Suppressor macrophage (primary cell): Measurements from ENCODE around the gene METTL25B.

Experiments
- DNase-seq, 4 experiments: peaks; one replicate each; pipeline ENCODE4 v3.0.0-alpha.2; 2020 to 2022
- total RNA-seq, 17 experiments: gene quantifications; one replicate each; lab custom pipeline; 2026; ENCODE audit warnings: mixed read lengths in 6 of 17, inconsistent platforms in 3 of 17; lab: John Stamatoyannopoulos, UW

The METTL25B gene
- total RNA-seq = 3.1 to 16.4 (median 7.4) reads per million in 17 experiments

GRCh38 chr1:156727926-156728598 lies at the start of gene METTL25B:
Gene METTL25B (plus strand): TSS chr1:156728469. CDS start chr1:156729105, 636 bp downstream.
- DNase-seq = peak; percentile 84 to 92 (median 87)

- no peak for DNase-seq
Measured at GRCh38 chr1:156680056-156680455, 48.2 kb upstream of the METTL25B start.

- no peak for DNase-seq
Measured at GRCh38 chr1:156681196-156681960, 46.9 kb upstream of the METTL25B start.

- no peak for DNase-seq
Measured at GRCh38 chr1:156682166-156682890, 45.9 kb upstream of the METTL25B start.

GRCh38 chr1:156684227-156684782 lies 44.0 kb upstream of the METTL25B start:
- peak in 2 of 4 experiments; percentile 35 to 49 for DNase-seq

GRCh38 chr1:156689035-156689952 lies 39.0 kb upstream of the METTL25B start:
- peak; percentile 88 to 91 (median 90) for DNase-seq

GRCh38 chr1:156689953-156690674 lies 38.2 kb upstream of the METTL25B start:
- DNase-seq = peak; percentile 52 to 82 (median 74)

- peak; percentile 67 to 81 (median 78) for DNase-seq
Measured at GRCh38 chr1:156690675-156691036, 37.6 kb upstream of the METTL25B start.

- DNase-seq = no peak
Measured at GRCh38 chr1:156691191-156691590, 37.1 kb upstream of the METTL25B start.

- DNase-seq = peak; percentile 85 to 95 (median 94)
Measured at GRCh38 chr1:156691665-156692440, 36.4 kb upstream of the METTL25B start.

GRCh38 chr1:156692441-156692924 lies 35.8 kb upstream of the METTL25B start:
- no peak for DNase-seq

GRCh38 chr1:156692925-156693847 lies 35.1 kb upstream of the METTL25B start:
- no peak for DNase-seq

- DNase-seq = peak; percentile 33 to 47 (median 42)
Measured at GRCh38 chr1:156693848-156694689, 34.2 kb upstream of the METTL25B start.

- no peak for DNase-seq
Measured at GRCh38 chr1:156694690-156694962, 33.6 kb upstream of the METTL25B start.

- no peak for DNase-seq
Measured at GRCh38 chr1:156696755-156697154, 31.5 kb upstream of the METTL25B start.

GRCh38 chr1:156697481-156697880 lies 30.8 kb upstream of the METTL25B start:
- no peak for DNase-seq

GRCh38 chr1:156698995-156699394 lies 29.3 kb upstream of the METTL25B start:
- DNase-seq = peak; percentile 78 to 90 (median 86)
